Measurements from ENCODE around the gene CFAP100.

The CFAP100 gene

GRCh38 chr3:126371096-126371705, 23.5 kb upstream of the CFAP100 start:
- no peak for TF ChIP-seq CTCF (IDR thresholded peaks at IDR 0.05; ENCODE audit: insufficient read depth, missing control alignments)
- FAIRE-seq = no peak

GRCh38 chr3:126372413-126373145, 22.1 kb upstream of the CFAP100 start:
- TF ChIP-seq CTCF (IDR thresholded peaks at IDR 0.05; ENCODE audit: insufficient read depth, missing control alignments) = no peak
- no peak for FAIRE-seq
- DNase-seq (ENCODE audit: insufficient read length, low spot score) = no peak

More at GRCh38 chr3:126371096-126371705, 23.5 kb upstream of the CFAP100 start:
- no peak for DNase-seq (ENCODE audit: insufficient read length, low spot score)

GRCh38 chr3:126373146-126373613, 21.5 kb upstream of the CFAP100 start:
- no peak for TF ChIP-seq CTCF (IDR thresholded peaks at IDR 0.05; ENCODE audit: insufficient read depth, missing control alignments)
- no peak for FAIRE-seq
- DNase-seq (ENCODE audit: insufficient read length, low spot score) = no peak

GRCh38 chr3:126373682-126374601, 20.8 kb upstream of the CFAP100 start:
- no peak for TF ChIP-seq CTCF (IDR thresholded peaks at IDR 0.05; ENCODE audit: insufficient read depth, missing control alignments)
- no peak for DNase-seq (ENCODE audit: insufficient read length, low spot score)
- FAIRE-seq = no peak

- FAIRE-seq (no peak), DNase-seq (ENCODE audit: insufficient read length, low spot score) (no peak)
- TF ChIP-seq CTCF (IDR thresholded peaks at IDR 0.05; ENCODE audit: insufficient read depth, missing control alignments) = no peak
These were observed 18.8 kb upstream of the CFAP100 start for GRCh38 chr3:126375835-126376331.

GRCh38 chr3:126376444-126376843, 18.3 kb upstream of the CFAP100 start:
- FAIRE-seq (no peak), DNase-seq (ENCODE audit: insufficient read length, low spot score) (no peak)
- TF ChIP-seq CTCF (IDR thresholded peaks at IDR 0.05; ENCODE audit: insufficient read depth, missing control alignments) = no peak

All from D721Med (cell line).